Activated T-cell treated with anti-CD3 and anti-CD28 coated beads for 48 hours (primary cell): ENCODE results near the gene BATF.

Experiments
- DNase-seq: peaks from one replicate; pipeline ENCODE4 v3.0.0-alpha.2; 2020; ENCODE audit warnings: low read depth

The BATF gene

GRCh38 chr14:75501080-75501479 lies 21.2 kb upstream of the BATF start:
- no peak for DNase-seq

- DNase-seq = no peak
Observed at GRCh38 chr14:75504411-75504810, 17.9 kb upstream of the BATF start.

- DNase-seq = no peak
Observed at GRCh38 chr14:75506930-75507329, 15.3 kb upstream of the BATF start.

- no peak for DNase-seq
Observed at GRCh38 chr14:75510547-75510946, 11.7 kb upstream of the BATF start.

- DNase-seq = no peak
Observed at GRCh38 chr14:75511201-75511600, 11.1 kb upstream of the BATF start.

- DNase-seq = no peak
Observed at GRCh38 chr14:75513911-75514672, 8.2 kb upstream of the BATF start.

- DNase-seq = peak; percentile 42
Observed at GRCh38 chr14:75514673-75515628, 7.3 kb upstream of the BATF start.

GRCh38 chr14:75515629-75515996 lies 6.7 kb upstream of the BATF start:
- no peak for DNase-seq

GRCh38 chr14:75518625-75519024 lies 3.6 kb upstream of the BATF start:
- no peak for DNase-seq

GRCh38 chr14:75519394-75519793 lies 2.9 kb upstream of the BATF start:
- no peak for DNase-seq

- no peak for DNase-seq
Observed at GRCh38 chr14:75519826-75520728, 2.2 kb upstream of the BATF start.

GRCh38 chr14:75520852-75521251 lies 1.4 kb upstream of the BATF start:
- DNase-seq = no peak

- DNase-seq = no peak
Observed at GRCh38 chr14:75521415-75522199, 662 bp upstream of the BATF start.

GRCh38 chr14:75522983-75523318 lies 682 bp downstream of the BATF start:
- no peak for DNase-seq

- DNase-seq = no peak
Observed at GRCh38 chr14:75523771-75524171, 1.5 kb downstream of the BATF start.

- no peak for DNase-seq
Observed at GRCh38 chr14:75525969-75526368, 3.7 kb downstream of the BATF start.

GRCh38 chr14:75527449-75528163 lies 5.3 kb downstream of the BATF start:
- no peak for DNase-seq

GRCh38 chr14:75531256-75531655 lies 9.0 kb downstream of the BATF start:
- DNase-seq = no peak

- no peak for DNase-seq
Observed at GRCh38 chr14:75531660-75532317, 9.5 kb downstream of the BATF start.
